ENCODE results near the gene ACACA. TPM values are rescaled to one million over a fixed set of nuclear protein-coding genes. Genes with fewer than 3 reads are reported as not detected.

Gene ACACA
- total and polyA plus RNA-seq, 9 of the 15 experiments (the other 6 are each of a cell fraction or from before 2014, with no cell fraction given) = 35.9 to 135 (median 88.4) TPM

GRCh38 chr17:37358098-37358829 is 48.4 kb downstream of the ACACA start (continued):
- TF ChIP-seq E4F1 (CRISPR knock-in tag; IDR thresholded peaks at IDR 0.05; ENCODE audit: borderline replicate concordance) = no peak
- TF ChIP-seq, protein P1, sequence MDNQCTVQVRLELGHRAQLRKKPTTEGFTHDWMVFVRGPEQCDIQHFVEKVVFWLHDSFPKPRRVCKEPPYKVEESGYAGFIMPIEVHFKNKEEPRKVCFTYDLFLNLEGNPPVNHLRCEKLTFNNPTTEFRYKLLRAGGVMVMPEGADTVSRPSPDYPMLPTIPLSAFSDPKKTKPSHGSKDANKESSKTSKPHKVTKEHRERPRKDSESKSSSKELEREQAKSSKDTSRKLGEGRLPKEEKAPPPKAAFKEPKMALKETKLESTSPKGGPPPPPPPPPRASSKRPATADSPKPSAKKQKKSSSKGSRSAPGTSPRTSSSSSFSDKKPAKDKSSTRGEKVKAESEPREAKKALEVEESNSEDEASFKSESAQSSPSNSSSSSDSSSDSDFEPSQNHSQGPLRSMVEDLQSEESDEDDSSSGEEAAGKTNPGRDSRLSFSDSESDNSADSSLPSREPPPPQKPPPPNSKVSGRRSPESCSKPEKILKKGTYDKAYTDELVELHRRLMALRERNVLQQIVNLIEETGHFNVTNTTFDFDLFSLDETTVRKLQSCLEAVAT (IDR thresholded peaks at IDR 0.05) = 0 out of 4 replicates have a peak, but pooled peaks of 1 of the 2 experiments have one; percentile 19
- TF ChIP-seq FOXK2 (conservative IDR thresholded peaks at IDR 0.05 in 1 of 2, IDR thresholded peaks at IDR 0.05 in 1 of 2; ENCODE audit: low read depth in 2 of 2) = no peak
- TF ChIP-seq ZNF668 (CRISPR knock-in tag; IDR thresholded peaks at IDR 0.05) = no peak

All from K562 (cell line).